OCI-LY7 (cell line): ENCODE measurements around the gene BAX.

Source experiments
- EZH2phosphoT487 ChIP-seq: fragments of 200-600 bp; sonication (generic); IDR thresholded peaks from 2 replicates; pipeline ENCODE4 v1.6.1; 2018; ENCODE audit warnings: low read depth, borderline replicate concordance, mild to moderate bottlenecking, mixed run types, antibody characterized with exemption, low read length, moderate library complexity, mixed read lengths
- TF ChIP-seq, protein P1 (sequence below): fragments of 200-600 bp; sonication (generic); conservative IDR thresholded peaks from 2 replicates; pipeline ENCODE4 v1.5.1; 2014; ENCODE audit warnings: mild to moderate bottlenecking, antibody characterized with exemption, low read length, moderate library complexity, mixed read lengths

GRCh38 chr19:48947258-48947542, 7.5 kb upstream of the BAX start:
- TF ChIP-seq, protein P1, sequence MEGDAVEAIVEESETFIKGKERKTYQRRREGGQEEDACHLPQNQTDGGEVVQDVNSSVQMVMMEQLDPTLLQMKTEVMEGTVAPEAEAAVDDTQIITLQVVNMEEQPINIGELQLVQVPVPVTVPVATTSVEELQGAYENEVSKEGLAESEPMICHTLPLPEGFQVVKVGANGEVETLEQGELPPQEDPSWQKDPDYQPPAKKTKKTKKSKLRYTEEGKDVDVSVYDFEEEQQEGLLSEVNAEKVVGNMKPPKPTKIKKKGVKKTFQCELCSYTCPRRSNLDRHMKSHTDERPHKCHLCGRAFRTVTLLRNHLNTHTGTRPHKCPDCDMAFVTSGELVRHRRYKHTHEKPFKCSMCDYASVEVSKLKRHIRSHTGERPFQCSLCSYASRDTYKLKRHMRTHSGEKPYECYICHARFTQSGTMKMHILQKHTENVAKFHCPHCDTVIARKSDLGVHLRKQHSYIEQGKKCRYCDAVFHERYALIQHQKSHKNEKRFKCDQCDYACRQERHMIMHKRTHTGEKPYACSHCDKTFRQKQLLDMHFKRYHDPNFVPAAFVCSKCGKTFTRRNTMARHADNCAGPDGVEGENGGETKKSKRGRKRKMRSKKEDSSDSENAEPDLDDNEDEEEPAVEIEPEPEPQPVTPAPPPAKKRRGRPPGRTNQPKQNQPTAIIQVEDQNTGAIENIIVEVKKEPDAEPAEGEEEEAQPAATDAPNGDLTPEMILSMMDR: no peak
- TF ChIP-seq EZH2phosphoT487: no peak
